ENCODE data around the gene CISD2.
"Not testable (repeated sequence)": the region's sequence is repeated elsewhere in the genome, so short reads cannot be mapped to it uniquely, and the experiment has no call there.

CISD2 gene, protein sequence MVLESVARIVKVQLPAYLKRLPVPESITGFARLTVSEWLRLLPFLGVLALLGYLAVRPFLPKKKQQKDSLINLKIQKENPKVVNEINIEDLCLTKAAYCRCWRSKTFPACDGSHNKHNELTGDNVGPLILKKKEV

DNA sequence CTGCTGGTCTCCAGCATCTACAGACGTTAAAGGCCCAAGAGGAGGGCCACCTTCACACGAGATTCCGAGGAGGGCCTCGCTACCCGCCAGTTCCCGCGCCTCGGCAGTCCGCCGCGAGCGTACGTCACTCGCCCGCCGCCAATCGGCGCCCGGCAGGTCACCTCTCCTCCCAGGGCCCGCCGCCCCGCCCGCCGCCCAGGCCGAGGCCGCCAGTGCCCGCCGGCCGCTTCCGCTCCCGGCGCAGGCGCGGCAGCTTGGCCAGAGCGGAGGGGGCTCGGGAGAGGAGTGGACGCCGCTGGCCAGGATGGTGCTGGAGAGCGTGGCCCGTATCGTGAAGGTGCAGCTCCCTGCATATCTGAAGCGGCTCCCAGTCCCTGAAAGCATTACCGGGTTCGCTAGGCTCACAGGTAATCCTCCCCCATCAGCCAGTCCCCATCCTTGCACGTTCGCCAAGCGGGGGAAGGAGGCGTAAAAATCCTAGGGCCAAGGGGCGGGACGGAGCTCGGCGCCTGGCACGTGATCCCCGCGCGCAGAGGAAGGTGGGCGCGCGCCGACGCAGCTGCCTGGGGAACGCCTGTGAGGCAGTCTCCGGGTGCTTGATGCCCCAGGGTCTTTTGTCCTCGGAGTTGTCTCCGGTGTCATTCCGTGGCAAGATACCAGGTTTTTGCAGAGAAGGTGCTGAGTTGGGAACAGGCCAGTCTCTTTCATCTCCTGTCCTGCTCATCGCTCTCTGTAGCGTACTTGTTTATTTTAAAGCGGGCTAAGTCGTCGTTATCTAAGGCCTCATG is at the start of gene CISD2:
TSS of gene CISD2 (plus strand) at position 212 of the 788 bp plus-strand sequence. CDS start at position 305, 93 bp downstream.
- DNase-seq = peak; percentile 90

DNA sequence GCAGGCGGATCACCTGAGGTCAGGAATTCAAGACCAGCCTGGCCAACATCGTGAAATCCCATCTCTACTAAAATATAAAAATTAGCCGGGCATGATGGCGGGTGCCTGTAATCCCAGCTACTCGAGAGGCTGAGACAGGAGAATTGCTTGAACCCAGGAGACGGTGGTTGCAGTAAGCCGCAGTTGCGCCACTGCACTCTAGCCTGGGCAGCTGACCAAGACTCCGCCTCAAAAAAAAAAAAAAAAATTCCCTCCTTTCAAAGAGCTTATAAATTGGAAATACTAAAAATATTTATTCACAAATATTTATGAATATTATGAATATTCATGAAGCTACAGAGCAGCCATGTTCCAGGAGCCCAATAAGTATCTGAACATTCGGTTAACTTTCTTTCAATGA is 49.7 kb upstream of the CISD2 start:
- DNase-seq = not testable (repeated sequence)

DNA sequence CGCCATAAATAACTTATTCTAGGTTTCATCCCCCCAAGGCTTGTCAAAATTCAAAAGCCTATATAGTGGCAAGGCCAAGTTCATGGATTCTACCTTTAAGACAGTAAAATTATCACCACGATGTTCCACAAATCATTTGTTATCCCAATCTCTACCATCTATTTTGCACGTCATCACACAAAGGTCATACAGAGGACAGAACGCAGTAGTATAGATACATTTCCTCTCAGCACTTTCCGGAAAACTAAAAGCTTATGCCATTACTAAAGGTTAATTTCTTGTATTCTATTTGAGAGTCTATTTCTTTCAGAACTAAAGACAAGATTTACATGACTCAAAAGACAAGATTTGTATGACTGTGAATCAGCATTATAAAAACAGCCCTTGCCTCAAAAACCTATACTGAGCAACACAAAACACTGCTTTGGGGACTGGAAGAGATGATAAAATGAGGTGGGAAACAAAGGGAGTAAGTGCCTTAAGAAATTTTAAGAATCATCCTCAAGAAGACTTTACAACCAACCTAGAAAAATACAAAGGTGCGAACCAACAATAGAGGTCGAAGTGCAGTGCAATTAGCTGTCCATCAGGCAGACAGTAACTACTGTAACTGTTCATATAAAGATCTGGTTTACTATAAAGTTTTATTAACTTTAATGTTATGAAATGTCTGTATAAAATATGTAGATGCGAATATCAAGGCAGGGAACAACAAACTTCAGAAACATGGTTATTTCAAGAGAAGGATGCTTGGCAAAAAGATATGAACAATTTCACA is 49.0 kb upstream of the CISD2 start:
- no peak for DNase-seq

DNA sequence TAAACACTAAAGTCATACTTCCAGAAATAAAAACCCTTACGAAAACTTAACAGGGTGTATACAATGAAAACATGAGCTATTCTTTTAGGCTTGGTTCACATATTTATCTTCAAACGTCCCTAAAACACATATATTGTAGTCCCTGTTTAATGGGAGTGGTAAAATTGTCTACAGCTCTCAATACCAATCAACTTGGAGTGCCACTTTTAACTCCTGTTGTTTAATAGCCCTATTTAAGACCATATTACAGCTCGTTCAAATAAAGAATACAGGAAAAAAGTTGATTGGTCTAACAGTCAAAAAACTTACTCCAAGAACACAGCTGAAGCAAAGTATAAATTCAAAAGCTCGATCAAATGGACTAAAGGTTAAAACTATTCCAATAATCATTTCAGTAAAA is 45.3 kb upstream of the CISD2 start:
- no peak for DNase-seq

DNA sequence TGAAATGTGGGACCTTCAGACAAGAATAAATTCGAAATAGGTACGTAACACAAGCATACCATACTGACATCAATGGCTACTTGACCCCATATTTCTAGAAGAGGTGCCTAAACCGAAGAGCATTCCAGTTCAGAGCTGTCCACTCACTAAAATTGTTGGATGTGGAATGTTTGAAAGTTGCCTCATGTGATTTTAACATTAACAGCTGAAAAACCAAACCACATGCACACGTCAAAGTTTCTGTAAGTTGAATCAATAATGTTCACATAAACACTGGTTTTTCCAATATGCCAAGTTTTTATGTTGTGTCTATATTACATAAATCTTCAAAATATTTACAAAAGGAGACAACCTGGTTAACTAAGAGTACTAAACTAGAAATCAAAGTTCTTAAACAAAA is 44.9 kb upstream of the CISD2 start:
- no peak for DNase-seq

DNA sequence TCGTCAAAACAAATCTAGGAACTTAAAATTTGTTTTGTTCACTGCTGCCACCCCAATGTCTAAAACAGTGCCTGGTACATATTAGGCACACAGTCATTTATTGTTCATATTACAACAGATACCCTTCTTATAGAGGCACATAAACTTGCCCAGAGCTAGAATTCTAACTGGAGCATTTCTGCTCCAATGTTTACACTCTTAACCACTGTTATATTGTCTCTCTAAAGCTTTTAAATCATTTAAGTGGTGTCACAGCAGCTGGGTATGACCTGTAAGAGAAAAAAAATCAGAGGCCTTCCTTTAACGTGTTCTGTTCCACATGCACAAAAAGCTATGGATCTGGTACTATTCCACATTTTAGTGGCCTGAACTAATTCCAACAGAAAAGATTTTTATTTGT is 44.4 kb upstream of the CISD2 start:
- no peak for DNase-seq

DNA sequence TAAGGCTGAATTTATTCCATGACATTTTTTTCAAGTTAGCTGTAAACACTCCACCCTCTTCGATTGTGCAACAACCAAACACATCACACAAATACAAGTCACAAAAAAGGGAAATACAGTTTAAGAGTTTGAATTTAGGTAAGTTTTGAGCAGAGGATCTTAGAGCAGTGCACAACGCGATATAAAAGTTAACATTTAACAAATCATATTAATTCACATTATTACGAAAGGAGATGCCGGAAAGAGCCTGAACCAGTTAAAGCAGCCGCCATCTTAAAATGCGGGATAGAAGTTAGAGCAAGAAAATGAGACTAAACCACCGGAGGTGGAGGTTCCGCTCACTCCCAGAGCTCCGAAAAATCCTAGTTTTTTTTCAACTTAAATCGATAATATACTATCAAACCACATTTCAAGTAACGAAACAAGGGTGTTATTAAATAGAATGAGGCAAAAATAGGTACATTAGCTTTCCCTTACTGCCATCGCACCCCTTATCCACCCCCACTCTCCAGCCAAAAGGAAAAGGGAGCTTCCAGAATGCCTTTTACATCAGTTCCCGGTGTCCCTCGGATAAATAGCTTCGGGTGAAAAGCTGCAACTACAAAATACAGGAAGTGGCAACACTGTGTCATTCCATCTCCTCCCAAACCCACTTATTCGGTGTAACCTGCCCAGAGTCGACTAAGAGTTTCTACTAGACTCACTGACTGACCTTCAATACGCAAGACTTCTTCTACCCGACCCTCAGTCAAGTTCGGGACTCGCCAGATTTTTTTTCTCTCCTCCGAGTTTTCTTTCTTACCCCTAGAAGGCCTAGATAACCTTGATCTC is 43.3 kb upstream of the CISD2 start:
- peak; percentile 24 for DNase-seq

DNA sequence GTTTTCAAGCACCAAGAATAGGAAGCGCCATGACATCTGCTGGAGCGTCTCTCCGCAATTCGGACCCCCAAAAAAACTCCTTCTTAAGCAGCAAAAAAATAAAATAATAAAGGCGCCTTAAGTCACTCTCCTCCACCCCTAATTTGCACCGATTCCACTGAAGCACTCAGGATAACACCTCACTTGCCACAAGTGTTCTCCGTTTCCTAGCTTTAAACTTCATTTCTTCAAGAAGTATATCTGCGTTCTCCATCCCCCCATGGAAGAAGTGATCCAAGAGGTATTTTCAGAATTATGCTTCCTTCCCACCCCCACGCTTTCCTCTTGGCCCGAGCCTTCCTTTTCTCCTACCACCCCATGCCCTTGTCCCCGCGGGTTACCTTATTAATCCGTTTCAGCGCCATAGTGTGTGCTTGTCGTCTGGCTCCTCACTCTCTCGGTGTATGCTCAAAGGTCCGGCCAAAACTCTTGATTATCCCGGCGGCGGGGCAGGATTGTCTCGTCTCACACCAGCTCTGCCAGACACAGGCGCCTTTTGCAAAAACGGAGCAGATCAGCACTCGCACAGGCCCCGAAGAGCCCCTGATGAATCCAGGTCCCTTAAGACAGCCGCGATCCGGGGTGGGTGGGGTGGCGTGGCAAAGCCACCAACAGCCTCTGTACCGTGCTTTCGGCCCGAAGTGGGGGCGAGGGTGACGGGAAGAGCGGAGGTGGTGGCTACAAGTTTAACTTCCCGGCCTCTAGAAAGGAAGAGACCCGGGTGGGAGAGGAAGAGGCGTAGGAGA is 42.5 kb upstream of the CISD2 start:
- DNase-seq = no peak

DNA sequence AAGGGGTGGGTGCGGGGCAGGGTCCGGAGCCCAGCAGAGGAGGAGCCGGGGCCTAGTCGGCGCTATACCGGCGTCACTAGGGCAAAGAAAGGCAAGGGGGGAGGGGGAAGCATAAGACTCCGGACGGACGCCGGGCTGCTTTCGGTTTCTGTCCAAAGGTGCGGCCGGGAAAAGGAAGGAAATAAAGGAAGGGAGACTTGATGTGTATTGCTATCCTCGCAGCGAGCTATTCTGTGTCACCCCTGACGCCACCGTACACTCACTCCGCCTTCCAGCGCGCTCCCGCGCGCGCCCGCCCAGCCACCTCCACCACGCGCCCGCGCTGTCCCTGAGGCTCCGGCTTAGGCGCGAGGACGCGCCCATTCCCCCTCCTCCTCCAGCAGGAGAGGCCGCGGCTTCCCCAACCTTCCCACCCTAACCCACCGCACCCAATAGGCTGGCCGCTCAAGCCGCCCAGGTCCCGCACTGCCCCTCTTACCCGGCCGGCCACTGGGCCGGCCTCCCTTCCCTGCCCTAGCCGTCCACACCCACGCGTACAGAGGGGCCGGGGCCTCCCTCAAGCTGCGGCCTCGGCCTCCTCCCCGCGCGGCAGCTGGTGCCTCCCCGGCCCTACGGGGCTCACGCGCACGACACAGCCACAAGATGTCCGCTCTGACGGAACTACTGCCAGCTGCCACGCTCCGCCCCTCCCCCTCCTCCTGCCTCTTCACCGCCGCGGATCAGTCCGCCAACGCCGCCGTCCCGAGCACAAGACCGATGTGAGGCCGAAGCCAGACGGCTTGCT is 41.7 kb upstream of the CISD2 start, which contains the start of gene UBE2D3:
TSS of gene UBE2D3 (minus strand) at position 662 of the 784 bp plus-strand sequence. CDS start 1,043 bp downstream, outside the sequence.
- peak; percentile 93 for DNase-seq

DNA sequence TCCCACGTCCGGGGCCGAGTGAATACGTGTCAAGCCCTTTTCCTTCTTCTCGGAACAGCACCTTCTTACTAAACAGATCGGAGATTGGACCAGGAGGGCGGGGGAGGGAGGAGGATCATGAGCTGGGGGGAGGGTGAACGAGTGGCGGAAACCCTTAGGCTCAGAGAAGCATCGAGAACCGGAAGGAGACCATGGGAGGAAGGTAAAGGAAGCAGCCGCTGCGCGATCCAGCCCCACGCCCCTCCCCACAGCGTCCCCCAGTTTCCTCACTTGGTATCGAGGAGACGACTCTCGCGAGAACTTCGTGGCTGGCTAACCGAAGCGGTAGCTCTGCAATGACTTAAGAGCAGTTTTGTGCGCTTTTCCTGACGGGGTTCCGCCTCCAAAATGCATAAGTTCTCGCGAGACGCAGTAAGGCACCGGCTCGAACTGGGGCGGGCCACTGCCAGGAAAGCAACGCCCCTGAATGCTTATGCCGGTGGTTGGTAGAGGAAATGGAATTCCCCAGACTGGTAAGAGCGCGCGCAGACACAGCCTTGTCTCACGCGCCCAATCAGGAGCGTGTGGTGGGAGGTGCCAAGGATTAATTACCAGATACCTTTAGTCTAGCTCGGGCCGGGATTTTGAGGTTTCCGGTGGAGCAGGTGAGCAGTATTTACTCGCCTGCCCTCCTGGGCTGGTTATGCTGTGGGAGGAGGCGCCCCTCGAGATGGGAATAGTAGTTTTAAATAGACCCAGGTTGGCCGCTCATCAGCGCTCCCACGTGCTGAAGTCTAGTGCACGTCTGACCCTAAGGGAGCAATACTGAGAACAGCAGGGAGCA is 40.9 kb upstream of the CISD2 start:
- DNase-seq = peak; percentile 98

DNA sequence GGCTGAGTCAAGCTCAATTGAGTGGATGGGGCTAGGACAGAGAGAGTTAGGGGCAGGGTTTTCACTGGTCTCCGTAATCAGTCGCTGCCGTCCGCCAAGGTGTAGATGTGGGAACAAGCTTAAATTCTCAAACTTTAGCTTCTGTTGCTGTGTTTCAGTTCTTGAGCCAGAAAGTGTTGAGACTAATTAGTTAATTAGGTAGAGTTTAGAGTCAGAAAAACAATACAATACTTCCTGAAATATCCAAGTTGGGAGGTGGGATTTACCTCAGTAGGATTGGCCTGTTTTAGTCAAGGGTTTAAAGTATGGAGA is 40.3 kb upstream of the CISD2 start:
- no peak for DNase-seq

DNA sequence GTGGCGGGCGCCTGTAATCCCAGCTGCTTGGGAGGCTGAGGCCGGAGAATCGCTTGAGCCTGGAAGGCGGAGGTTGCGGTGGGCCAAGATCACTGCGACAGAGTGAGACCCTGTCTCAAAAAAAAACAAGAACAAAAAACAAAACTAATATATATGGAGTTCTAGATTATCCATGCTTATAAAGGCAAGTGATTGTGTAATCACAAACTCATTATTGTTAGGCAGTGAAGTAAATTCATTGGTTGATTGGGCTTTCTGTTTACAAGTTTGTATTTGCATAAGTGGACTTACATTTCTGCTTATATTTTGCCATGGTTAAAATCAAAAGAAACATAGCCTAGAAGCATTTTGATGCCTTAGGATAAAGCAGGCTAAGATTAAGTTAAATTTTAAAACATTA is 39.0 kb upstream of the CISD2 start:
- DNase-seq = no peak

DNA sequence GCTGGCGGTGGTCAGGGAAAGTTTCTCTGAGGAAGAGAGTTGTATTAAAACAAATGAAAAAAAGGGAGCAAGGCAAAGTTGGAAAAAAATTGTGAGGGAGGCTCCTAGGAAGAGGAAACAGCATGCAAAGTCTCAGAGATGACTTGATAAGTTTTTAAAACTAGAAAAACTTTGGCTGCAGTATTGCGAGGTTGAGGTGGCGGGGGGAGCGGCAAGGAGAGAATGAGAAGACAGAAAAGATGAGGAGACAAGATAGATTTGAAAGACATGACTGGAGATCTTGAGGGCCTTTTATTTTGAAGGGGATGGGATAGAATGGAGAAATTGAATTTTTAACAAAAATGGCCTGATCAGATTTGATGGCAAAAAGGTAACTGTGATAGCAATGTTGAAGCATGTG is 36.7 kb upstream of the CISD2 start:
- DNase-seq = no peak

DNA sequence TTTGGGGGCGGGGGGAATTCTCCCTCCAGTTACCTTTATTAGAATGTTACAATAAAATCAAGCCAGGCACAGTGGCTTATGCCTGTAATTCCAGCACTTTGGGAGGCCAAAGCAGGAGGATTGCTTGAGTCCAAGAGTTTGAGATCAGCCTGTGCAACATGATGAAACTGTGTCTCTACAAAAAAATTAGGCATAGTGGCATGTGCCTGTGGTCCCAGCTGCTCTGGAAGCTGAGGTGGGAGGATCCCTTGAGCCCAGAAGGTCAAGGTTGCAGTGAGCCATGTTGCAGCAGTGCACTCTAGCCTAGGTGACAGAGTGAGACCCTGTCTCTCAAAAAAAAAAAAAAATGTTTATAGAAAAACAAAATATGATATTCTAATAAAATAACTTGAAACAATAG is 36.1 kb upstream of the CISD2 start:
- no peak for DNase-seq

DNA sequence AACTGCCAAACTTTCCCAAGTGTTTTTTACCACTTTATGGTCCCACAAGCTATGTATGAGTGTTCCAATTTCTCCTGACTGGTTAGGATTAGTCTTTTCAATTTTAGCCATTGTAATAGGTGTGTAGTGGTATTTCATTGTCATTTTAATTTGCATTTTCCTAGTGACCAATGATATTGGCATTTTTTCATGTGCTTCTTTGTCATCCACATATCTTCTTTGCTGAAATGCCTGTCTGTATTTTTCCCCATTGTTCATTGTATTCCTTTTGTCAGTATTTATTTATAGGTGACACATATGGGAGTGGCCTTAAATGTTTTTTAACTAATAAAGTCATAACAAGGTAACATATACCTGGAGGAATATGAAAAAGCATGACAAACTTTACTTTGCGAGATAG is 32.2 kb upstream of the CISD2 start:
- DNase-seq = no peak

DNA sequence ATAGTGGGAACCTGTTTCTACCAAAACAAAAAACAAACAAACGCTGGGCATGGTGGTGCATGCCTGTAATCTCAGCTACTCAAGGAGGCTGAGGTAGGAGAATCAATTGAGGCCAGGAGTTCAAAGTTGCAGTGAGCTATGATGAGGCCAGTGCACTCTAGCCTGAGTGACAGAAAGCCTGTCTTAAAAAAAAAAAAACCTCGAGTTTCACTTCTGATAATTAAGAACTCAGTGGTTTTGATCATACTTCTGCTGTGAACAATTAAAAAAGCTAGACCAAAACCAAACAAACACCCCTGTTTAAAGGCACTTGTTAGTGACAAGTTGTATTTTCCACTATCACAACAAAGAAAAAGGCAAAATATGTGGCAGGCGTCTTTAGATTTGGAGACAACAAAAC is 26.4 kb upstream of the CISD2 start:
- no peak for DNase-seq

DNA sequence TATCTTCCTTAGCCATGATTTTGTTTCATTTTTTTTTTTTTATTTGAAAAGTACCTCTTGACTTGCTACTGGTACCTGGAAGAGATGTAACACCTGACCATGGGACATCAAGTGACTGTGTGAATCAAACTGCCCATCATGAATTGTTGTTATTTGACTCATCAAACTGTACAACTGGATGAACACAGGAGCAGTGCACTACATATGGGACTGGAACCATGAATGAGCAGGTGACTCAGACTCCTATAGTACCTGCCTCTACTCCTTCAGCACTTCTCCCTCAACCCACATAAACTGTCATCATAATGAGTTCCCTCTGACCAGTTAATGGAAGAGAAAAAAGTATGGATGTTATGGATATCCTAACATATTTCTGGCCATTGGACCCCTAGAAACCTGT is 25.5 kb upstream of the CISD2 start:
- no peak for DNase-seq

DNA sequence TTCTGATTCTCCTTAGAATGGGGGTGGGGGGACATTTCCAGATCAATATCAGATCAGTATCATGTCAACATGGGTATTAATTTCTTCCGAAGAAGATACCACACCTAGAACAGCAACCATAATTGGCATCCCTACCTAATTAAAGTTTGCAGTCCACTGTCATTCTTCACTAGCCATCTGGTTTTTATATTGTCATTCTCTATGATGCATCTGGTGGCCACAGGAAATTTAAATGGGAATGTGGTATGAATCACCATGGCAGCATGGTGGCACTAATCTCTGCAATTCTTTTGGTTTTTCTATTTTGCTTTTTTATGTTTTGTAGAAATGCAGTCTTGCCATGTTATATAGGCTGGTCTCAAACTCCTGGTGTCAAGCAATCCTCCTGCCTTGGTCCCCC is 24.9 kb upstream of the CISD2 start:
- no peak for DNase-seq

DNA sequence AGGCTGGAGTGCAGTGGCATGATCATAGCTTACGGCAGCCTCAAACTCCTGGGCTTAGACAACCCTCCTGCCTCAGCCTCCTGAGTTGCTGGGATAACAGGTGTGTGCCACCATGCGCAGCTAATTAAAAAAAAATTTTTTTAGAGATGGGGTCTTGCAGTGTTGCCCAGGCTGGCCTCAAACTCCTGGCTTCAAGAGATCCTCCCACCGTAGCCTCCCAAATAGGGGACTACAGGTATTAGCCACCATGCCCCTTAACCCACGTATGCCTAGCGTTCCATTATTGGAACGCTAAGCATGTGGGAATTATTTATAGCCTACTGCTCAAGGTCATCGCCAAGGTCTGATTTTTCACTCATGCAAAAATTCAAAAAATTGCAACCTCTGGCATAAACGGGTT is 21.1 kb upstream of the CISD2 start:
- DNase-seq = no peak

DNA sequence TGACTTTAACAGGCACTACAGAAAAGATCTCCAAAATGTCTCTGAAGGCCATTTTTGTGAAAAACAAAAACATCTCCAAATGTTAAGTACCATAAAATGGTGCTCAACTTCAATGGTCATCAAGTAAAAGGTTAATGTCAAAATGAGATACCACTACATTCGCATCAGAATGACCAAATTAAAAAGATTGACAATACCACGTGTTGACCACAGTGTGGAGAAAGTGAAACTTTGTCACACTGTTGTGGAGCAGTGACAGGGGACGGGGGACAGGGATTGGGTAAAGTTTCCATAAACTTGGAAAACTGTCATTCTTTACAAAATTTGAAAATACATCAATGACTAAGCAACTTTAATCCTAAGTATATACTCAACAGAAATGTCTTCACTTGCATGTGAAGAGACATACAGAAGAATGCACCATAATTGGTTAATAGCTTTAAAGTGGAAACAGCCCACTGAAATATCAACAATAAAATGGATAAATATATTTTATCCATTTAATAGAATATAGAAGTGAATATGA is 19.1 kb upstream of the CISD2 start:
- no peak for DNase-seq

All from activated CD8-positive, alpha-beta memory T cell treated with anti-CD3 and anti-CD28 coated beads, Interleukin-2, amount 50 U/mL, for 4 hours (primary cell).